GM18505 (cell line): ENCODE measurements around the gene NR2F2.

Experiments used
- ATAC-seq: cut with Tn5 transposase; IDR thresholded peaks from one replicate; pipeline ENCODE4 v1.9.1; 2021; ENCODE audit not compliant: unreplicated experiment
- POLR2A ChIP-seq: IDR thresholded peaks from 4 replicates; pipeline ENCODE4 v1.6.1; 2011; ENCODE audit warnings: borderline replicate concordance; ENCODE audit not compliant: insufficient read depth, insufficient read length; ENCODE audit errors: extremely low read depth

NR2F2 gene

GRCh38 chr15:96322536-96323318 is 7.8 kb upstream of the NR2F2 start:
- no peak for TF ChIP-seq POLR2A
- no peak for ATAC-seq

GRCh38 chr15:96323319-96324145 is 7.0 kb upstream of the NR2F2 start:
- ATAC-seq = no peak
- no peak for TF ChIP-seq POLR2A

- ATAC-seq = no peak
- no peak for TF ChIP-seq POLR2A
Observed at GRCh38 chr15:96324192-96324895, 6.2 kb upstream of the NR2F2 start.

GRCh38 chr15:96324940-96325540 is 5.5 kb upstream of the NR2F2 start:
- ATAC-seq = no peak
- no peak for TF ChIP-seq POLR2A

- no peak for ATAC-seq
- no peak for TF ChIP-seq POLR2A
Observed at GRCh38 chr15:96325541-96326327, 4.8 kb upstream of the NR2F2 start.

- no peak for TF ChIP-seq POLR2A
- no peak for ATAC-seq
Observed at GRCh38 chr15:96326328-96327154, 4.0 kb upstream of the NR2F2 start.

- TF ChIP-seq POLR2A = no peak
- peak; percentile 33 for ATAC-seq
Observed at GRCh38 chr15:96327155-96327741, 3.3 kb upstream of the NR2F2 start.

- no peak for TF ChIP-seq POLR2A
- no peak for ATAC-seq
Observed at GRCh38 chr15:96328181-96328876, 2.2 kb upstream of the NR2F2 start.

- TF ChIP-seq POLR2A = no peak
- no peak for ATAC-seq
Observed at GRCh38 chr15:96328877-96329195, 1.7 kb upstream of the NR2F2 start.

- no peak for TF ChIP-seq POLR2A
- ATAC-seq = no peak
Observed at GRCh38 chr15:96329403-96329981, 1.0 kb upstream of the NR2F2 start.

GRCh38 chr15:96330064-96330449 is 443 bp upstream of the NR2F2 start:
- no peak for TF ChIP-seq POLR2A
- ATAC-seq = peak; percentile 38
